RCC 7860 (cell line): ENCODE results near the gene MAN2B1.
"Not testable (repeated sequence)": the region's sequence is repeated elsewhere in the genome, so short reads cannot be mapped to it uniquely, and the experiment has no call there.

ENCODE experiments used
- DNase-seq: peaks from one replicate; pipeline ENCODE4 v3.0.0-alpha.2; 2015; ENCODE audit warnings: low spot score
- FAIRE-seq: peaks from 2 replicates; lab custom pipeline; 2012; peaks lifted over from hg19 to GRCh38; lab: Jason Lieb, UNC

The MAN2B1 gene

GRCh38 chr19:12664406-12665280 is 1.9 kb downstream of the MAN2B1 start:
- DNase-seq (no peak), FAIRE-seq (no peak)

GRCh38 chr19:12660980-12661379 is 5.6 kb downstream of the MAN2B1 start:
- DNase-seq (no peak), FAIRE-seq (no peak)

- FAIRE-seq = no peak
Observed at GRCh38 chr19:12657966-12658365, 8.6 kb downstream of the MAN2B1 start.

GRCh38 chr19:12656899-12657571 is 9.5 kb downstream of the MAN2B1 start:
- FAIRE-seq (no peak), DNase-seq (no peak)

More at GRCh38 chr19:12657966-12658365, 8.6 kb downstream of the MAN2B1 start:
- DNase-seq = no peak

GRCh38 chr19:12655546-12655945 is 11.0 kb downstream of the MAN2B1 start:
- no peak for DNase-seq
- FAIRE-seq = no peak

- FAIRE-seq = no peak
- DNase-seq = no peak
Observed at GRCh38 chr19:12652219-12652618, 14.3 kb downstream of the MAN2B1 start.

- no peak for DNase-seq
- no peak for FAIRE-seq
Observed at GRCh38 chr19:12649941-12650340, 16.6 kb downstream of the MAN2B1 start.

GRCh38 chr19:12648088-12648487 is 18.5 kb downstream of the MAN2B1 start:
- no peak for DNase-seq
- FAIRE-seq = no peak

GRCh38 chr19:12647490-12648071 is 19.0 kb downstream of the MAN2B1 start:
- no peak for DNase-seq

GRCh38 chr19:12647047-12647446 is 19.5 kb downstream of the MAN2B1 start:
- FAIRE-seq (no peak), DNase-seq (no peak)

More at GRCh38 chr19:12647490-12648071, 19.0 kb downstream of the MAN2B1 start:
- FAIRE-seq = no peak

GRCh38 chr19:12646551-12646950 is 20.0 kb downstream of the MAN2B1 start:
- FAIRE-seq (no peak), DNase-seq (no peak)

GRCh38 chr19:12643716-12644115 is 22.8 kb downstream of the MAN2B1 start:
- not testable (repeated sequence) for DNase-seq, FAIRE-seq

- FAIRE-seq (no peak), DNase-seq (no peak)
Observed at GRCh38 chr19:12642506-12642905, 24.0 kb downstream of the MAN2B1 start.

- FAIRE-seq = no peak
Observed at GRCh38 chr19:12641456-12641855, 25.1 kb downstream of the MAN2B1 start.

GRCh38 chr19:12639901-12640613 is 26.5 kb downstream of the MAN2B1 start:
- FAIRE-seq = peak; percentile 36
- peak; percentile 76 for DNase-seq

More at GRCh38 chr19:12641456-12641855, 25.1 kb downstream of the MAN2B1 start:
- no peak for DNase-seq

- no peak for DNase-seq
- no peak for FAIRE-seq
Observed at GRCh38 chr19:12638611-12639182, 27.8 kb downstream of the MAN2B1 start.

- FAIRE-seq = no peak
- DNase-seq = no peak
Observed at GRCh38 chr19:12636631-12637030, 29.9 kb downstream of the MAN2B1 start.

- DNase-seq (no peak), FAIRE-seq (no peak)
Observed at GRCh38 chr19:12629215-12629614, 37.3 kb downstream of the MAN2B1 start.

GRCh38 chr19:12628040-12629022 is 38.2 kb downstream of the MAN2B1 start:
- FAIRE-seq (no peak), DNase-seq (no peak)
